Activated CD4-positive, alpha-beta T cell treated with anti-CD3 and anti-CD28 coated beads, Interleukin-2, amount 10 ng/mL, durations not matched to agents 24 days and 14 days (primary cell): ENCODE results near the gene AKAP13. TPM values are rescaled to one million over a fixed set of nuclear protein-coding genes. Genes with fewer than 3 reads are reported as not detected.

Source experiments
- DNase-seq: peaks from one replicate; pipeline ENCODE4 v3.0.0; 2022
- H3K27ac Mint-ChIP-seq: one replicate; pipeline ENCODE4 v1.8.0; 2022; ENCODE audit warnings: mild to moderate bottlenecking, mixed read lengths
- H3K27me3 Mint-ChIP-seq: one replicate; pipeline ENCODE4 v1.8.0; 2022; ENCODE audit warnings: mixed read lengths
- H3K36me3 Mint-ChIP-seq: one replicate; pipeline ENCODE4 v1.8.0; 2022; ENCODE audit warnings: low read depth, mild to moderate bottlenecking, mixed read lengths
- H3K4me1 Mint-ChIP-seq: one replicate; pipeline ENCODE4 v1.8.0; 2021; ENCODE audit warnings: mixed read lengths
- H3K4me3 Mint-ChIP-seq: one replicate; pipeline ENCODE4 v1.8.0; 2022; ENCODE audit warnings: mild to moderate bottlenecking, moderate library complexity, mixed read lengths
- H3K9me3 Mint-ChIP-seq: one replicate; pipeline ENCODE4 v1.8.0; 2021; ENCODE audit warnings: mixed read lengths
- intact Hi-C: fragments of 100-400 bp; cut with micrococcal nuclease; formaldehyde crosslinking; loops from one replicate; pipeline ENCODE4 v1.15.1; 2023
- total RNA-seq: library from RNA; stranded (reverse); gene quantifications from 2 replicates; pipeline ENCODE4 v1.2.3, GENCODE V29; 2022

AKAP13 gene
- total RNA-seq, 1 donor from 2014 or later: 71.3 TPM

DNA sequence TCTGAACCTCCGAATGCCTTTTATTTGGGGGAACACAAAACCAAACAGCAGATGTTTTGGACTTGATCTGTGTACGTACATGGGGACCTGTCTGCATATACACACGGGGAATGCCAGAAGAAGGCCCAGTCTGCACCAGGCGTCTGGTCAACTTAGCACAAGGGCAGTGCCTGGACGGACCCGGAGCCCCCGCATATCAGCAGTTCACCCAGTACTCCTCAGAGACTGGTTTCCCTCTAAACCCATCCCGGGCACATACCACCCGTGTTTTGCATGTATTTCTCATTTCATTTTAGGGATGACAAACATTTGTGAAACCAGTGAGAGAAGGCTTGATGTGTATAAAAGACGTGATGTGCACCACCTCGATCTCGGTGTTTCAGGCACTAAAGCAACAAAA lies 364.6 kb downstream of the AKAP13 start:
- Mint-ChIP-seq H3K27ac (no peak overlapping the region), H3K4me1 (peaks cover 2% of the 10 kb centered on the region), H3K27me3 (no peaks in the 10 kb centered on the region), H3K36me3 (peaks cover 50% of the 10 kb centered on the region), H3K4me3 (no peak overlapping the region), H3K9me3 (no peaks in the 10 kb centered on the region)
- no peak for DNase-seq
- intact Hi-C loops: no loop called here

GRCh38 chr15:85745525-85746150 lies 365.2 kb downstream of the AKAP13 start:
- Mint-ChIP-seq H3K9me3 (no peaks in the 10 kb centered on the region), H3K27me3 (no peaks in the 10 kb centered on the region), H3K4me1 (no peaks in the 10 kb centered on the region), H3K4me3 (no peak overlapping the region), H3K36me3 (peaks cover 45% of the 10 kb centered on the region), H3K27ac (no peak overlapping the region)
- intact Hi-C loops: no loop called here
- DNase-seq: no peak

DNA sequence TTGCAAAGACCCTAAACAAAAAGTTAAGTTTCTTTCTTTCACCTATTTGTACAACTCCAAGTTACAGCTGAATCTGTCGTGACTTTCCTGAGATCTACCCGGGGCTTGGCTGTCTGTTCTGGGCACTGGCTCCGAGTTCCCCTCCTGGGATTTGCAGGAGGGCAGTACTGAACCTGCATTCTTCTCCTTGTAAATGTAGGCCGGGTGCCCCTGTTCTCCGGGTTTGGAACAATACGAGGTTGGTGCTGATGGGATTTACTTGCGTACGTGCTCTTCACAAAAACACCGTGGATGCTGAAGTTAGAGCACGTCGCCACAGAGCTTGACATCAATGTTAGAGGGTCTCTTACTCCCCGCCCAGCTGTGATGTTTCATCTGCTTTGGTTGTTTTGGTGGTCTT lies 366.2 kb downstream of the AKAP13 start:
- no peak for DNase-seq
- H3K4me1 Mint-ChIP-seq: no peaks in the 10 kb centered on the region
- no peak overlapping the region for H3K4me3 Mint-ChIP-seq
- no peaks in the 10 kb centered on the region for H3K27me3 Mint-ChIP-seq
- no peaks in the 10 kb centered on the region for H3K9me3 Mint-ChIP-seq
- H3K27ac Mint-ChIP-seq: no peak overlapping the region
- intact Hi-C loops: no loop called here
- H3K36me3 Mint-ChIP-seq: peaks cover 41% of the 10 kb centered on the region

DNA sequence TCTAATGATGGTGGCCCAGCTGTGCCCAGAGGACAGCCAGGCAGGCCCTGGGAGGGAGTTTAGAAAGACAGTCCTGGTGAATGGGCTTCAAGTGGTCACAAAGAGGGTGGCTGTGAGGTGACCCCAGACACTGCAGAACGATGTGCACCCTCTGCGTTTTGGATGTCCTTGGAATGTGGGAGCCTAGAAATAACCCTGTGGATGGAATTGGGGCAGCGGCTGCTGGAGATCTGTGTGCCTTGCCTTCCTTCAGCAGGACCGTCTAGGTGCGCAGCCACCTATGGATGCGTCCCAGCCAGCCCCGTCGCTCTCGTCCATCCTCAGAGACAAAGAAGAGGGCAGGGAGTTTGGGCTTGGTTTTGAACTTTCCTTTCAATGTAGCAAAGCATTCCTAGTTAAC lies 367.8 kb downstream of the AKAP13 start:
- intact Hi-C loops: no loop called here
- no peak overlapping the region for H3K4me3 Mint-ChIP-seq
- DNase-seq: no peak
- no peak overlapping the region for H3K27ac Mint-ChIP-seq
- H3K36me3 Mint-ChIP-seq: peaks cover 35% of the 10 kb centered on the region
- peaks cover 3% of the 10 kb centered on the region for H3K4me1 Mint-ChIP-seq
- no peaks in the 10 kb centered on the region for H3K9me3 Mint-ChIP-seq
- H3K27me3 Mint-ChIP-seq: no peaks in the 10 kb centered on the region

- H3K9me3 Mint-ChIP-seq: no peaks in the 10 kb centered on the region
- no peak overlapping the region for H3K4me3 Mint-ChIP-seq
- H3K36me3 Mint-ChIP-seq: peaks cover 31% of the 10 kb centered on the region
- no peak overlapping the region for H3K27ac Mint-ChIP-seq
- H3K4me1 Mint-ChIP-seq: peaks cover 3% of the 10 kb centered on the region
- no peak for DNase-seq
- H3K27me3 Mint-ChIP-seq: no peaks in the 10 kb centered on the region
- intact Hi-C loops: no loop called here
Observed at GRCh38 chr15:85748729-85749128, 368.3 kb downstream of the AKAP13 start.

GRCh38 chr15:85749261-85750151 lies 369.1 kb downstream of the AKAP13 start:
- H3K9me3 Mint-ChIP-seq: no peaks in the 10 kb centered on the region
- peaks cover 3% of the 10 kb centered on the region for H3K4me1 Mint-ChIP-seq
- no peaks in the 10 kb centered on the region for H3K27me3 Mint-ChIP-seq
- H3K36me3 Mint-ChIP-seq: peaks cover 23% of the 10 kb centered on the region
- intact Hi-C loops: no loop called here
- DNase-seq: no peak
- no peak overlapping the region for H3K27ac Mint-ChIP-seq
- no peak overlapping the region for H3K4me3 Mint-ChIP-seq

- H3K27ac Mint-ChIP-seq: no peak overlapping the region
- DNase-seq: no peak
- intact Hi-C loops: no loop called here
- no peak overlapping the region for H3K4me3 Mint-ChIP-seq
- peaks cover 15% of the 10 kb centered on the region for H3K36me3 Mint-ChIP-seq
- H3K4me1 Mint-ChIP-seq: peaks cover 3% of the 10 kb centered on the region
- H3K9me3 Mint-ChIP-seq: no peaks in the 10 kb centered on the region
- no peaks in the 10 kb centered on the region for H3K27me3 Mint-ChIP-seq
Observed at GRCh38 chr15:85750319-85751290, 370.2 kb downstream of the AKAP13 start.

GRCh38 chr15:85751291-85752123 lies 371.1 kb downstream of the AKAP13 start:
- H3K27ac Mint-ChIP-seq: no peak overlapping the region
- no peaks in the 10 kb centered on the region for H3K9me3 Mint-ChIP-seq
- no peak for DNase-seq
- peaks cover 9% of the 10 kb centered on the region for H3K36me3 Mint-ChIP-seq
- intact Hi-C loops: no loop called here
- no peaks in the 10 kb centered on the region for H3K27me3 Mint-ChIP-seq
- H3K4me3 Mint-ChIP-seq: no peak overlapping the region
- H3K4me1 Mint-ChIP-seq: peaks cover 3% of the 10 kb centered on the region

- H3K27ac Mint-ChIP-seq: no peak overlapping the region
- intact Hi-C loops: no loop called here
Observed at GRCh38 chr15:85752124-85752475, 371.7 kb downstream of the AKAP13 start.

DNA sequence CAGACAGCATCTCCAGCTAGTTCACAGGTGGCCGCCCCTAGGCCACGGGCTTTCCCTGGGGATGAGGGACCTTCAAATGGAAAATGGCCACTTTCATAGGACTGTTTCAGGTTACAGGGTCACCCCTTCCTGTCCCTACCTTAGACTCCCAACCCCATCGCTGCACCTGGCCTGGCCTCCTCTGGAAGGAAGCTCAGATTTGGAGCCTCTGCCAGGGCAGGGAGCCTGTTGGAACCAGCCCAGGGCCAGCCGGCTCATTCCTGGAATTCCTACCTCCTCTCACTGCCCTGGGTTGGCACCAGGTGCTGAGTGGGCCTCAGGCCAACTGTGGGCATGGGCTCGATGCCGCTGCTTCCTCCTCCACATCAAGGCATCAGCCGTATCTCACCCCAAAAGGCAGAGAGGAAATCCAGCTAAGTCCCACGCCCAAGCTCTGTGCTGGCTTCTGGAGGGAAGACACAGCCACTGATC lies 372.1 kb downstream of the AKAP13 start:
- Mint-ChIP-seq H3K4me1 (peaks cover 3% of the 10 kb centered on the region), H3K27ac (no peak overlapping the region), H3K4me3 (no peak overlapping the region), H3K36me3 (peaks cover 7% of the 10 kb centered on the region), H3K27me3 (no peaks in the 10 kb centered on the region), H3K9me3 (no peaks in the 10 kb centered on the region)
- no peak for DNase-seq
- intact Hi-C loops: no loop called here

More at GRCh38 chr15:85752124-85752475, 371.7 kb downstream of the AKAP13 start:
- Mint-ChIP-seq H3K36me3 (peaks cover 7% of the 10 kb centered on the region), H3K4me1 (peaks cover 3% of the 10 kb centered on the region), H3K27me3 (no peaks in the 10 kb centered on the region), H3K4me3 (no peak overlapping the region), H3K9me3 (no peaks in the 10 kb centered on the region)
- DNase-seq: no peak

- H3K4me3 Mint-ChIP-seq: no peak overlapping the region
- H3K36me3 Mint-ChIP-seq: peaks cover 7% of the 10 kb centered on the region
- DNase-seq: no peak
- no peaks in the 10 kb centered on the region for H3K9me3 Mint-ChIP-seq
- H3K27ac Mint-ChIP-seq: no peak overlapping the region
- H3K4me1 Mint-ChIP-seq: peaks cover 3% of the 10 kb centered on the region
- intact Hi-C loops: no loop called here
- H3K27me3 Mint-ChIP-seq: no peaks in the 10 kb centered on the region
Observed at GRCh38 chr15:85753261-85753660, 372.9 kb downstream of the AKAP13 start.

DNA sequence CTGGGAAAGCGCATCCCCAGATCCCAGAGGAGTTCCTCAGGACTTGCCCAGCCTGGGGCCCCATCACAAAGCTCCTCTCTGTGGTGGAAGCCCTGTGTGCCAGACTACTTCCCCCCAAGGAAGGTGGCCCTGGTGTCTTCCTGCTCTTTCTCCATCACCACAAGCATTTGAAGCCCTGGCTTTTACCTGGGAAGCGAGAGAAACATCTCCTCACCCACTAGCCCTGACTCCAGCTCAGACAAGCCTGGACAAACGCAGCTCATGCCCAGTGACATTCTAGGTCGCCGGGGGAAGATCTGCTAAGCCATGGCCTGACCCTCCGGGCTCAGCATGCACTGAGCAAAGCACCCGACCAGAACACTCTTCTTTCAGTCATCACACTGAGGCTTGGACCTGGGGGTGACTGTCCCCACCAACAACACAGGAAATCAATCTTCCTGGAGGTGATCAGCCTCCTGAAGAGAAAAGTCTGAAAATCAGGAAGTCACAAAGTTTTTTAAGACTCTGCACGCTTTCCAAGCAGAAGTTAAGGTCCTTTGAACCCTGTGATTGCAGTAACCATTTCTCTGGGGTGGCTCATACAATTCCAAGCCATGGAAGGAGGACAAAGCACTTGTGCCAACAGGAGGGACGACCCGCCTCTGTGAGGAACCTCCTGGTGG lies 373.5 kb downstream of the AKAP13 start:
- DNase-seq: no peak
- Mint-ChIP-seq H3K4me1 (peaks cover 3% of the 10 kb centered on the region), H3K9me3 (no peaks in the 10 kb centered on the region), H3K27ac (no peak overlapping the region), H3K27me3 (no peaks in the 10 kb centered on the region), H3K4me3 (no peak overlapping the region), H3K36me3 (peaks cover 4% of the 10 kb centered on the region)
- intact Hi-C loops: no loop called here

DNA sequence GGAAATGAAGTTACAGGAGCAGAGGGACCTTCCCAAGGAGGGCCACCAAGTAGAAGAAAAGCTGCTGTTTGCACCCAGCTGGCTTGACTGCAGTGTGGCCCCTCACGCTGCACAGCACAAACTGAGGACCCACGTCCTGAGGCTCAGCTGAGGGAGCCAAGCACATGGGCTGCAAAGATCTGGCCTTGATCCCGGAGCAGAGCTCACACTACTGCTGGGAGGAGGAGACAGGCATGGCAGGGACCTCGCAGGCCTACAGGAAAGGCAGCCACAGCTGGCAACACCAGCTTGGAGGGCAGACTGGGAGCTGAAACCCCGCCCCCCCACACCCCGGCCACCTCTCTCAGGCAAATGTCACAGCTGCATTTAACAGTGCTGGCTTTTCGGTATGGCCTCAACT lies 374.6 kb downstream of the AKAP13 start:
- Mint-ChIP-seq H3K36me3 (peaks cover 4% of the 10 kb centered on the region), H3K27me3 (no peaks in the 10 kb centered on the region), H3K27ac (no peak overlapping the region), H3K4me1 (peaks cover 3% of the 10 kb centered on the region), H3K4me3 (no peak overlapping the region), H3K9me3 (no peaks in the 10 kb centered on the region)
- no peak for DNase-seq
- intact Hi-C loops: no loop called here
